NOMO-1 treated with dmso at 0.1 percent for 144 hours (cell line): ENCODE data around the gene LSR.
"Not testable (repeated sequence)": the region's sequence is repeated elsewhere in the genome, so short reads cannot be mapped to it uniquely, and the experiment has no call there.

Source experiments
- DNase-seq: peaks from one replicate; lab custom pipeline; 2025; ENCODE audit not compliant: unreplicated experiment; lab: John Stamatoyannopoulos, UW

LSR gene

GRCh38 chr19:35284153-35285094 lies 35.6 kb downstream of the LSR start:
- no peak for DNase-seq

- no peak for DNase-seq
Observed at GRCh38 chr19:35285095-35285449, 36.3 kb downstream of the LSR start.

GRCh38 chr19:35285465-35285864 lies 36.7 kb downstream of the LSR start:
- not testable (repeated sequence) for DNase-seq

- not testable (repeated sequence) for DNase-seq
Observed at GRCh38 chr19:35286101-35286500, 37.3 kb downstream of the LSR start.

- DNase-seq = no peak
Observed at GRCh38 chr19:35287713-35288112, 38.9 kb downstream of the LSR start.

GRCh38 chr19:35288331-35288730 lies 39.5 kb downstream of the LSR start:
- DNase-seq = no peak

GRCh38 chr19:35288906-35289305 lies 40.1 kb downstream of the LSR start:
- no peak for DNase-seq

- DNase-seq = no peak
Observed at GRCh38 chr19:35290381-35291127, 41.8 kb downstream of the LSR start.

GRCh38 chr19:35291259-35291658 lies 42.5 kb downstream of the LSR start:
- no peak for DNase-seq

- no peak for DNase-seq
Observed at GRCh38 chr19:35291916-35292315, 43.1 kb downstream of the LSR start, which contains the start of gene MAG. Gene MAG (plus strand): TSS chr19:35292161. CDS start chr19:35295409, 3,248 bp downstream.

GRCh38 chr19:35292421-35293362 lies 43.9 kb downstream of the LSR start:
- DNase-seq = no peak

- no peak for DNase-seq
Observed at GRCh38 chr19:35293363-35293739, 44.5 kb downstream of the LSR start.

GRCh38 chr19:35293808-35294207 lies 45.0 kb downstream of the LSR start:
- no peak for DNase-seq

GRCh38 chr19:35294328-35294727 lies 45.5 kb downstream of the LSR start:
- no peak for DNase-seq

GRCh38 chr19:35294859-35295791 lies 46.3 kb downstream of the LSR start:
- no peak for DNase-seq

- DNase-seq = no peak
Observed at GRCh38 chr19:35295792-35296462, 47.1 kb downstream of the LSR start.

- no peak for DNase-seq
Observed at GRCh38 chr19:35296644-35297514, 48.1 kb downstream of the LSR start.

- no peak for DNase-seq
Observed at GRCh38 chr19:35297515-35297848, 48.7 kb downstream of the LSR start.

GRCh38 chr19:35297922-35298321 lies 49.1 kb downstream of the LSR start:
- no peak for DNase-seq
